ENCODE results near the gene ZNHIT2. TPM values are rescaled to one million over a fixed set of nuclear protein-coding genes. Genes with fewer than 3 reads are reported as not detected.
A peak's percentile ranks its signal among the peaks of the same experiment; 100 is the strongest.

The ZNHIT2 gene
- total and polyA plus RNA-seq, 10 of the 15 experiments (the other 5 are each of a cell fraction or from before 2014, with no cell fraction given): 0.24 to 20.4 (median 15.5) TPM; not detected in 1

GRCh38 chr11:65117206-65118096 is at the start of gene ZNHIT2 (continued):
- TF ChIP-seq BCLAF1 (IDR thresholded peaks at IDR 0.05) (no peak), ZNF24 (IDR thresholded peaks at IDR 0.05) (no peak), TCF7 (IDR thresholded peaks at IDR 0.05; ENCODE audit: borderline replicate concordance) (no peak), PRDM15 (CRISPR knock-in tag; IDR thresholded peaks at IDR 0.05) (no peak), BCL3 (IDR thresholded peaks at IDR 0.05; ENCODE audit: borderline replicate concordance, insufficient read depth, low read depth, low read length, poor library complexity, severe bottlenecking) (peak; percentile 87), SUZ12 (IDR thresholded peaks at IDR 0.05; ENCODE audit: unreplicated experiment) (no peak), BRCA1 (IDR thresholded peaks at IDR 0.05; ENCODE audit: low read depth, low read length) (no peak), PBX3 (IDR thresholded peaks at IDR 0.05; ENCODE audit: insufficient replicate concordance, low read depth, low read length) (no peak), RBBP5 (conservative IDR thresholded peaks at IDR 0.05) (no peak), EP300 (IDR thresholded peaks at IDR 0.05; ENCODE audit: borderline replicate concordance in 1 of 2, control insufficient read depth in 1 of 2, low read depth in 2 of 2, low read length in 2 of 2) (no peak), YY1 (IDR thresholded peaks at IDR 0.05; ENCODE audit: low read depth, low read length) (peak; percentile 72), KDM1A (IDR thresholded peaks at IDR 0.05; ENCODE audit: borderline replicate concordance) (no peak)

All from GM12878 (cell line).